ENCODE results near the gene IFT27.
"Not testable (repeated sequence)": the region's sequence is repeated elsewhere in the genome, so short reads cannot be mapped to it uniquely, and the experiment has no call there.

The IFT27 gene

DNA sequence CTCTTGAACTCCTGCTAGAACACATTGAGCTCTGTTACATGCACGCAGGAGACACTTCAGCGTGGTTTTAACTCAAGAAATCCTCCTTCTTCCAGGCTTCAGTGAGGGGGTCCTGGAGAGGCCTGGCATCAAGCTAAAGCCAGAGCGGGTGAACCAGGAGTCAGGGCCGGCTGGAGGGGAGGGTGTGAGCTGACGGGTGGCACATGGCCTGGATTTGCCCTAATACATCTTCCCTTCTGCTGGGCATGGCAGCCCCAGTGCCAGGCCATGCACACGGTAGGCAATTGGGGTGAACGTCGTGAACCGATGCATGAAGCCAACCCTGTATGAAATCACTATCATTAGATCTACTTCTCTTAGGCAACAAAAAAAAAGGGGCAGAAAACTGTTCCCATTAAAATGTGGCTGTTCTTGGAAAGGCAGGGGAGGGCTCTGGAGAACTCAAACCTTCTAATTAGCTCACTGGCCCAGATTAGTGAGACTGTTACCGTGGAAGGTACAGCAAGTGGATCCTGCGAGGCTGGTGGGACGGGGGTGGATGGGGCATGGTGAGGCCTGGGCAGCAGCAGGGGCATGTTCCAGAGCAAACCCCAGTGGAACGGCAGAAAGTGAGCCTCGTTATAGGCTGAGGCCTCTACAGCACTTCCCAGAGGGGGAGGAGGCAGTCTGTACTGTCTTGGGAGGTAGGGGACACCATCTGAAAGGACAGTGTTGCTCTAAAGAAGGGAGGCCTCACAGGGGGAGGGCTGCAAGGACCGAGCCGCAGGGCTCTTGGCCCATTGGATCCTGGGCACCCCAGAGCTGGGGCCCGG, 10.6 kb downstream of the IFT27 start:
- no peak for DNase-seq (ENCODE audit: low read depth, low spot score)

DNA sequence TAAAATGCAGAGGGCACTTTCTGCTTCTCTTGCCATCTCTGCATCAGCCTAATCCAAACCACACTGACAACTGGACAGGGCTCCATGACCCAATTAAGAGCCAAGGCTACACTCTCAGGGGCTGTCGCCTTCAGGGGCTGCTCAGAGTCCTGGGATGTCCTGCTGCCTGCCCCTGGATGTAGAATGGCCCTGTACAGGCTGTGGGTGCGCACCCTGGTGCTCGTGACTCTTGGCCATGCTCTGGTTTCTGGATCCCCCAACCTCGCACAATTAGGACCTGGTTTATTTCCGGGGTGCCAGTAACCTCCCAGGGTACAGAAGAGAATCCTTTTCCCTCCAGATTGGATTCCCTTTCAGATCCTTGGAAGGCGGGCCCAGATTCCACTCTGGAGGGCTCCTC, 11.3 kb downstream of the IFT27 start:
- DNase-seq (ENCODE audit: low read depth, low spot score) = no peak

DNA sequence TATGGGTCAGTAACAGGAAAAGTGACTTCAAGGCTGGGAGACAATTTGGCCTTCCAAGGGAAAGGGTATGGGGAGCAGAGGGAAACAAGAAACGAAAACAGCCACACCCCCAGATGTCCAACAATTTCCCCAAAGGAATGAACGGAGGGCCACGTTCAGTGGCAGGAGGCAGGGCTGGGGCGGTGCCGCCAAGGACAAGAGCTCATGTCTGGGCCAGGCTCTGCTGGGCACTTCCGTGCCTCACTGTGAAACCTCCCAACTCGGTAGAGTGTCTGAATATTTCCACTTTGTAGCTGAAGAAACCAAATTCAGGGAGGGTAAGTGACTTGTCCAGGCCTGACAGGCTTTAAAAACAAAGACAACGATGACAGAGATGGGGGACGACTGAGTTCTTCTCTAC, 11.9 kb downstream of the IFT27 start:
- no peak for DNase-seq (ENCODE audit: low read depth, low spot score)

DNA sequence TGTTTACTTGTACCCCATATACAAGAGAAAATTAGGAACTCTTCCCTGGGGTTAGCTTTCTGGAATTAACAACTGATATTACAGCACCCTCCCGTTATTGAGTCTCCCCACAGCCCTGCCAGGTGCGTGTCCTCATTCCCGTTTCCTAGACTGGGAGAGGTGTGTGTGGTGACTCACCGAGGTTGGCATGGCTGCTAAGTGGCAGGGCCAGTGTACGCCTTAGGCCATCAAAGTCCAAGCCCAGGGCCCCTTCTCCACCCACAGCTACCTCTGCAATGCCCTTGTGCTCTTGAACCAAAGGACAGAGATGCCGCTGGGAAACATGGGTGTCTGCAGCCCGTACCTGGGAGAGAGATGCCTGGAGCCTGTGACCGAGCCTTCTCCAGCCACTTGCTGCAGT, 12.3 kb downstream of the IFT27 start:
- no peak for DNase-seq (ENCODE audit: low read depth, low spot score)

DNA sequence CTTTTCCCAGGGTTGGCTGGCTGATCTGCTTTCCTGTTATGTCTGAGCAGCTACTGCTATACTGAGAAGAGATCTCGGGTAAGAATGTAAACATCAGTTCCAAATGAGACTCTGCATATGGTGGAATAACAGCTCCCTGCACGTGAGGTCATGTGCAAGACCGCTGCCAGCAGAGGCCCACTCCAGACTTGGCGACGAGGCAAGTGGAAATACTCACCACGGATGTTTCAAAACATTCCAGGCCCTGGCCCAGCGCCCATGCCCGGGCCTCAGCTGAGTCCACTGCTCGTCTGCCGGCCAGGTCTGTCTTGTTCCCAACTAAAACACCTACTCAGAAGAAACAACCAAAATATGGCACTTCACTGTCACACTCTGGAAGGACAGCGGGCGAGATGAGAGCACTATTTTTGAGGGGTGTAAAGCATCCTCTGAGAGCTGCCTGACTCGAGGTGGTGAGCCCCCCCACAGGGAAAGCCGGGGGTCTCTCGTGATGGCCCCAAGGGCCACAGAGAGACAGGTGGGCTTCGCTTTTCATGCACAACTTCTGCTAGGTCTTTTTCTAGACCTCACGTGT, 13.1 kb downstream of the IFT27 start:
- no peak for DNase-seq (ENCODE audit: low read depth, low spot score)

DNA sequence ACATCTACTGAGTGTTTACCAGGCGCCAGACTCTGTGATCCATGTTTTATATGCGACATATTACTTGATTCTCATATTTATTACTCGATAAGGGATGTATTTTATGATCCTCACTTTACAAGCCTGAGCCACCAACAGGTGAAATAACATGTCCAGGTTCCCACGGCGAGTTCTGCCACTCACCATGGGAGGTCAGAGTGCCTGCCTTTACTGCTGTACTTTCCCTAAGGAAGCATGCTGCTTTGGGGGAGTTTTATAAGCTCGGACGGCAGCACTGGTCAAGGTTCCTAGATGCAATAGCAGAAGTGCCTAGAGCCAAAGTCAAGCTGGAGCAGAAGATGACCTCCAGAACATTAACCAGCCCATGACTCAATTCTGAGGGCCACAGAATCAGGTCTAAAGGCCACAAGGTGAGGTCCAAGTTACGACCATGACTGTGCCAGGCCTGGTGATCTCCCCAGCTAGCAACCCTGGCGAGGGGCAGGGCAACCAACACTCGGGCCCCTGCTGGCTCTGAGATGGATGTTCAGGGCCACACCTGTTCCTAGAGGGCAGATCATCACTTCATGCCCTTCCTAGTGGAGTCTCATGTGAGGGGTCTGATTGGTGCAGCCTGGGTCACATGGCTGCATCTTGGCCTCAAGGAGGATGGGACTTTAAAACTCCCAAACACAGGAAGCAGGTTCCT, 14.2 kb downstream of the IFT27 start:
- DNase-seq (ENCODE audit: low read depth, low spot score) = no peak

DNA sequence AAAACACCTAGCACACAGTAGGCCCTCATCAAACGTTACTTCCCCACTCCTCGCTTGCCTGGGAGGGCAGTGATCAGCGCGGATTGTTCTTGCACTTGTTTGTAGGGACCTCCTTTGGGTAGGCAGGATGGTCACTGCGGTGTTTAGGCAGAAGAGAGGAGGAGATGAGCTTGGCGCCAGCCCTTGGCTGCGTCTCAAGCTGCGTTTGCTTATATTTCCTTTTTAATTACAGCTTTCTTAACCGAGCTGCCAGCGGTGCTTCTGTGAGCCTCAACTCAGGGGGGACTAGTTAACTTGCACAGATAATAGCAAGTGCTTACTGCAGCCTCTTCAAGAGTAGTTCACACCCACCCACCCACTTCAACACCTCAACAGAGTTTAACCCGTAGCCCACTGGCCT, 15.1 kb downstream of the IFT27 start:
- DNase-seq (ENCODE audit: low read depth, low spot score) = no peak

DNA sequence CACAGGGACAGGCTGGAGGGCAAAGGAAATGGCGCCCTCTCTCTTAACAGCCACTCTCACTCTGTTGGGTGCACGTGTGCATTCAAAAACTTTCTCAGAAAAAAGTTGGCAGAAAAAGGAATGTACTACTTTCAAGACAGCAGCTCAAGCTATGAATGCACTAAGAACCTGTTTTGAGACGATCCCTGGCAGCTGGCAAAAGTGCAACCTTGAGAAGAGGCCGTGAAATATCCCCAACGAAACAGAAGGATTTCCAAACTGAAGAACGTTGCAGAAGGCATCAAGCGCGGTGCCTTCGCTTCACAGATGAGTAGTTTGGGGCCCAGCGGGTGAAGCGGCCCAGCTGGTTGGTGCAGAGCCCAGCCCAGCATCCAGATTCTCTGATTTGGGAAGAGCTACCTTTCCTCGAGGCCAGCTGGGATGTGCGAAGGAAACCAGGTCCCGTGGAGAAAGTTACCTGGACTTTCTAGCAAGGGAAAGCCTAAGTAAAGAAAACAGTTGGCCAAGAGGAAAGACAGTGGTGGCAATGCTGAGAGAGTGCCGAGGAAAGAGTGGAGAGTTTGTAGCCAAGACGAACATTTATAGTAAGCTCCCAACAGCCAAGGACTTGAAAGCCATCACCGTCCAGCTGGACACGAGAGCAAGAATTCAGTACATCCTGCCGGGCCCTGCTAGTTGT, 16.3 kb downstream of the IFT27 start:
- no peak for DNase-seq (ENCODE audit: low read depth, low spot score)

DNA sequence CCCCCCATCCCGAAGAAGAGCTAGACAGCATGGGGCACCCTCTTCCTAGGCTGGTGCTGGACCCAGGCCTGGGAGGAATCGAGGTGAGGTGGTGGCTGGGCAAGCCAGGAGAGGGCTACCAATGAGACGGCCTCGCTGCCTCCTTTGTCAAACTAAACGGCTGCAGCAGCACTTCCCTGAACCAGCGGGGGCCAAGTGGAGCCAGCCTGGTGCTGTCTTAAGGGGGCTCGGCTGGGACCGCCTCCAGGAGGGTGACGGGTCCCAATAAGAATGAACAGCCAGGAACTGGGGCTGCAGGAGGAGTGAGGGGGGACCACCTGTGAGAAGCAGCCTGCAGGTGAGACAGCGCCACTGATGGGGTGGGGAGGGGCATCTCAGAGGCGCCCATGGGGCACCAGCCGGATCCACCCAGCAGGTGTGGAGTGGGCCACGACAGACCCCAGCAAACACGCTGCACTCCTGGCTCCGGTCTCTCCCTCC, 17.1 kb downstream of the IFT27 start:
- DNase-seq (ENCODE audit: low read depth, low spot score) = no peak

DNA sequence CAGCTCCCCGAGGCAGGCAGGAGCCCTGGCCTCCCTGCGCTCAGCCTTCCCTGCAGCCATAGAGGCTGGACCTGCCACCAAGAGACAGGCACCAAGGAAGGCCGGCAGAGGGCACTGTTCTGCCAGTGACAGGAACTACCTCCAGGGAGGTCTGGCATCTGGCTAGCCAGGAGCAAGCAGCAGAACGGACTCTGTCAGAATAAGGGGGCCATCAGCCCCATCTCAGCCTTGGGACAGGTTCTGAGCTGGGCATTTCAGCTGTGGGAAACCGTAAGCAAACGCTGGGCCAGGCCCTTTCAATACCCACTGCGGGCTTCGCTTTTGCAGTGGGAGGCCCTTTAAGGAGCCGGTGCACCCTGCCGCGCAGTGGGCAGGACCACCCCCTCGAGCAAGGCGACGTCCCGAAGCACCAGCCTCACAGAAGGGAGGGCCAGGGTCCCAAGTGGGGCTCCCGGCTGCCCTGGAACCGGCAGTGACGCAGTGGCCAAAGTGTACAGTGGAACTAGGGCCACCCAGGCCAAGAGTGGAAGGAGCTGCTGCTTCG, 18.2 kb downstream of the IFT27 start:
- DNase-seq (ENCODE audit: low read depth, low spot score) = peak; percentile 18

DNA sequence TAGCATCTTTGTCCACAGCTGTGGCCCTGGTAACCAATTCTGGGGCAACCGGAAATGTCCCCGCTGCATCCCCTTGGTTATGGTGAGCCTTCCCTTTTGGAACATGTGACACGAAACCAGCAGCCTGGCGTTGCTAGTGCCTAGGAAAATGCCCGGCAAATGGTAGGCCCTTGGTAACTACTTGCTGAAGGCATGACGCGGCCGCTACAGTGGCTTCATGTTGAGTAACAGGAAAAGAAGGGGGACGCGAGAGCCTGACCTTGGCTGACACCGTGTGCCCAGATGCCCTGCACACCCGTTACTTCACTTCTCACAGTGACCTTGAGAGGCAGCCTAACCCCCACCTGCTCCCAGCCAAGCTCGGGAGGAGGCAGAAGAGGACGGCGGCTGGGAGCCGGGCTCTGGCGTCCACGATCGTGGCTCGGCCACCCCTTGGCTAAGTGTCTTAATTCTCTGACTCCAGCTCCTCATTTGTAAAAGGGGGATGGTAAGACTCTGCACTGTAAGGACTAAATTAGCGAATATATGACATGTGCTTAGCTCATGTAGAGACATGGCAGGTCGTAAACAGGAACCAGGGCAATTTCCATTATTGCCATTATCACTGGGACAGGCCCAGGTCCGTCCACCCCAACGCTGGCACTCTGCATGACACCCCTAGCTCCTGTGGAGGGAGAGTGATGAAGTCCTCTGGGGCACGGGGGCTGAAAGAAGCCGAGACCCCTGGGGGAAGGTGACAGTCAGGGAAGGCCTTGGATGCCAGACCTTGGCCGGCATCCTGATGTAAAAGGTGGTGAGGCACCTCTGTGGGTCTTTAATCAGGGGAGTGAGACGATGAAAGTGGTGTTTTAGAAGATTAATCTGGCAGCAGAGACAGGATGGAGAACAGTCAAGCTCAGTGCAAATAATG, 18.9 kb downstream of the IFT27 start:
- no peak for DNase-seq (ENCODE audit: low read depth, low spot score)

DNA sequence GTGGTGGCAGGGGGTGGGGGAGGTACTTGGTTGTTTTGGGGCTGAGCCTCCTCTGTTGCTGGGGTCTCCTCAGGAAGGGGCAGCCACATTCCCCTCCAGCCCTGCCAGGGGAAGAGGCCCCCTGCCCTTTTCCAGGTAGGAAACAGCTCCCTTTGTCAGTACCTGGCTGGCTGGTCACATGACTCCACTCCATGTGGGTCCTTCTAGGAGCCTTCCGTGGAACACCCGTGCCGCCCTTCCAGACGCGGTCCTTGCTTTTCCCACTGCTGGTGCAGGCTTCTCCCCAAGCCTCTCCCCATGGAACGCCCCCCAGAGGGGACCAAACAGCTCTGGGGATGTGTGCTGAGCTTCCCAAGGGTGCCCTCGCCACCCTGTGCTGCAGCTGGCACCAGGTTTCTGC, 19.9 kb downstream of the IFT27 start:
- no peak for DNase-seq (ENCODE audit: low read depth, low spot score)

DNA sequence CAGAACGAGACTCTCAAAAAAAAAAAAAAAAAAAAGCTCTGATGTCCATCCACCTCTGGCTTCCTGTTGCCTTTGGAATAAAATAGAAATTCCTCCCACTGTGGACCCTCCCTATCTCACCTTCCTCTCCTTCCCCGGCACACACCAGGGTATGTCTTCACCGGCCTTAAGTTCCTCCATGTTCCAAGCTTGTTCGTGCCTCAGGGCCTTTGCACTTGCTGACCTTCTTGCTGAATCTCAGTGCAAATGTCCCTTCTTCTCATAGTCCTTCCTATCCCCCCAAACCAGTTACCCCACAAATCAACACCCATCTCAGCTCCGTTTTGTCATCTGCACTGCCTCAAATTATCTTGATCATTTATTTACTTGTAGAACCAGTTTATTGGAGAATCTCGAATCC, 20.6 kb downstream of the IFT27 start:
- DNase-seq (ENCODE audit: low read depth, low spot score) = no peak

DNA sequence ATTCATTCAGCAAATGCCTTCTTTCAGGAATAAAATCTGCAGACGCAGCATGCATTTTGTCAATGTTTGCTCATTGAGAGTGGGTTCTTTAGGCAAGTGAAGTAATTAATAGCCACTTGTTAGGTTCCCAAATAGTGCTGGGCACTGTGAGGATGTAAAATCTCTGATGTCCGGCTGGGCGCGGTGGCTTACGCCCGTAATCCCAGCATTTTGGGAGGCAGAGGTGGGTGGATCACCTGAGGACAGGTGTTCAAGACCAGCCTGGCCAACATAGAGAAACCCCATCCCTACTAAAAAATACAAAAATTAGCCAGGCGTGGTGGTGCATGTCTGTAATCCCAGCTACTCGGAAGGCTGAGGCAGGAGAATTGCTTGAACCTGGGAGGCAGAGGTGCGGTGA, 21.0 kb downstream of the IFT27 start:
- not testable (repeated sequence) for DNase-seq (ENCODE audit: low read depth, low spot score)

DNA sequence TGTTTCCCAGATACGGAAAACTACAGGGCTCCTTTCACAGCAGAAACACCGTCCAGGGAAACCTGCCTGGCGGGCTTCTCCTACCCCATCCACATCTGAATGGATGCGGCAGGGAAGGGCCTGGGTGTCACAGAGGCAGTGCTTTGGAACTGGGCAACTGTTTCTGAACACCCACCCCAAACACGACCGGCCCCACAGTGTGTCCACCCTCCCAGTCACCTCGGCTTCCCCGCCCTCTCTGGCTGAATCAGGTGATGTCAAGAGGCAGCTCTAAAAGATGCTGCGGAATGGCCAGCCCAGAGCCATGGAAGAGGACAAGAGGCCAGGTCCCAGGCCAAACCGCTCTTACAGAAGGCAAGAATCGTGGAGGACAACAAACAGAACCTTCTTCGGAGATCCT, 22.0 kb downstream of the IFT27 start:
- no peak for DNase-seq (ENCODE audit: low read depth, low spot score)

DNA sequence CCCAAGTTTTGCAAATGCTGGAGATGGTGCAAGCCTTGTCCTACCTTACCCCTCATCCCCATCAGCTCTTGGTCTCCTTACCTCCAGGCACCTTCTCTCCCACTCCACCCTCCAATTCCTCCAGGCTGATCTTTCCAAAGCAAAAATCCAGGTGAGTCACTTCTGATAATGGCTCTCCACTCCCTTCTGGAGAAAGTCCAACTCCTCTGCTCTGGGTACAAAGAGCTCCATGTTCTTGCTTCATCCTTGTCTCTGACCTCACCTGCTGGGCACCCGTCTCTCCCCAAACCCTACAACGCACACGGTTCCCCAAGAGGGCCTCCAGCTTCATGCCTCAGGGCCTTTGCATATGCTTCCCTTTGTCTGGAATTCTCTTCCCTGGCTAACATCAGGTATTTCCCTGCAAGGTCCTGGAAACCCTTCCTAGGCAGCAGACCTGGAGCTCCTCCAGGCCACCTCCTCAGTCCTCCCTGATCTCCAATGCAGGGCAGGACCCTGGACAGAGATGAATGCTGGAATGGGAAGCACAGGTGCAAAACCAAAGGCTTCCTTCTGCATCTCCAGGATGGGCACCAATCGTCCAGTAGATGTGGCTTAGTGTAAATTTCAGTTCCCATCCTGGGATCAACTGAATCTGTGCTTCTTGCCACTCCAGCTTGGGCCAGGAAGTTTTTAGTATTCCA, 22.7 kb downstream of the IFT27 start:
- no peak for DNase-seq (ENCODE audit: low read depth, low spot score)

DNA sequence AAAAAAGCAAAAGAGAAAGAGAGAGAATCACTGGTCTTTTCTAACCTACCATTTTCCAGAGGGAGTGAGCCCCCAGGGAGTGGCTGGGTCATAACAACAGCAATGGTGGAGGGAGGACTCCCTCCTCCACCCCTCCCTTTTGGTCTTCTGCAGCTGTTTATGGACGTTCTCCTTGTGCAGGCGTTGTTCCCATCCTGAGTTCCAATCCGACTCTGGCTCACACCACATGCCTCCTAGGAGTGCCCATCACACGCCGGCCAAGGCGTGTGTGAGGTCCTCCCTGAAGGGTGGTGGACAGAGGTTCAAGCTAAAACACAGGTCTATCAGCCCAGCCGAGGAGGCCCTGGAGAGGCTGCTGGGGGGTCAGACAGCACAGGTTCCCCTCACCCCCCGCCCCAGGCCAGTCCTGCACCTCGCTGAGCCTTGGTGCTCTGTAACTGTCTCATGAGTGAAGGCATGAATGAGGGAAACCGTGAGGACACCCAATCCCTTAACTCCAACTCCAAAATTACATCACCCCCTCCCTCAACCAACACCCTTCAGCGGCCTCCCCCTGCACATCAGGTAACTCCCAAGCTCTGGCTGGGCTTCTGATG, 29.4 kb downstream of the IFT27 start:
- DNase-seq (ENCODE audit: low read depth, low spot score) = no peak

DNA sequence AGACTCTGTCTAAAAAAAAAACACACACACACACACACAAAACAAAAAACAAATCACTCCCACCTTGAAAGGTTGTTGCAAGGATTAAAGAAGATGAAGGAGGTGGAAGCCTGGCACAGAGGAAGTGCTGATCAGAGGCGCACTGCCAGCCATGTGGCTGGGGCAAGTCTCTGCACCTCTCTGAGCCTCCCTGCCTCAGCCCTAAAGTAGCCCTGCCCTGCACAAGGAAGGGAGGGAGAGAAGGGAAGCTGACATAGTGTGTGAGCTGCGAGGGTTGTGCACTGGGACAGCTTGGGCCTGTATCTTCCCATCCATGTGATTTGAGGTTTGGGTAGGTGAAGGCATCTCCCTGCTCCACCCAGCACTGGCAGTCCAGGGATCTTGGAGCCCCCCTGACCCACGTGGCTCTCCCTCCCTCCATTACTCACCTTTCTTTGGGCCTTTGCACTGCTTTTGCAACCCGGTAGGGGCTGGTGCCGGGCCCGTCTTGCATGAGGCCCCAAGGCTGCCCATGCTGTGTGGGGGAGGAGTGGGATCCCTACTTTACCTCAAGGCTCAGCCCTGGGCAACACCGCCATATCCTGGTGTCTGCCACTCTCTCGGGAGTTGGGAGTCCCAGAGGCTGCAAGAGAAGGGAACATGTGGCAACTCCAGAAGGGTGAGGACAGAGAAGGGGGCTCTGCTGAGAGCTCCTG, 30.5 kb downstream of the IFT27 start:
- DNase-seq (ENCODE audit: low read depth, low spot score) = no peak

DNA sequence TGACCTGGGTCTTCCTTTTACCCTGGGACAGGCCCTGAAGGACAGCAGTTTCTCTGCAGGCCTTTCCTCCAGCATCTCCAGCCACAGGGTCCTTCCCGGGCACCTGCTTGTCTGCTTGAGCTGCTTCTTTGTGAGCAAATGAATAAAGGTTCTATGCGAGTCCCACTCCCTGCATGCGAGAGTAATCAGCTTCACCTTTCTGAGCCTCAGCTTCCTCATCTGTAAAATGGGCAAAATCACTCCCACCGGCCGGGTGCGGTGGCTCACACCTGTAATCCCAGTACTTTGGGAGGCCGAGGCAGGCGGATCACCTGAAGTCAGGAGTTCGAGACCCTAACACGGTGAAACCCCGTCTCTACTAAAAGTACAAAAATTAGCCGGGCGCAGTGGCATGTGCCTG, 31.1 kb downstream of the IFT27 start:
- no peak for DNase-seq (ENCODE audit: low read depth, low spot score)

All from smooth muscle cell of the brain vasculature (primary cell).